Adrenal gland (tissue), 12 donors: Measurements from ENCODE around the gene HES5. TPM values are rescaled to one million over a fixed set of nuclear protein-coding genes. Genes with fewer than 3 reads are reported as not detected.

Experiments
- DNase-seq, 7 donors: peaks; one replicate each; pipeline ENCODE4 v3.0.0-alpha.2; 2019 to 2020
- H3K27ac ChIP-seq, 5 donors: fragments of 200-600 bp; sonication (generic) in 4 of 5; 1 replicate in 3 of 5; 2 replicates in 2 of 5; pipeline versions ENCODE4 v1.5.1 to v1.8.0; 2016 to 2020; ENCODE audit warnings: mild to moderate bottlenecking in 1 of 5
- H3K27me3 ChIP-seq: fragments of 200-600 bp; 2 replicates; pipeline ENCODE4 v1.8.0; 2021
- H3K36me3 ChIP-seq, 2 donors: fragments of 200-600 bp; replicated peaks in 1 of 2; 1 replicate in 1 of 2; 2 replicates in 1 of 2; pipeline versions ENCODE4 v1.5.1 to v1.8.0; 2018 to 2022
- H3K4me1 ChIP-seq, 2 donors: fragments of 200-600 bp; replicated peaks in 1 of 2; 1 replicate in 1 of 2; 2 replicates in 1 of 2; pipeline versions ENCODE4 v1.5.1 to v1.8.0; 2018 to 2021
- H3K4me3 ChIP-seq, 4 donors: fragments of 200-600 bp; sonication (generic) in 3 of 4; one replicate each; pipeline ENCODE4 v1.5.1; 2016 to 2018
- H3K9me3 ChIP-seq, 3 donors: fragments of 200-600 bp; sonication (generic) in 1 of 3; replicated peaks in 1 of 3; 1 replicate in 2 of 3; 2 replicates in 1 of 3; pipeline versions ENCODE4 v1.5.1 to v1.8.0; 2016 to 2021
- CTCF ChIP-seq, 6 experiments: fragments of 450-650 bp in 4 of 6; fragments of 200-600 bp in 2 of 6; sonication (generic) in 1 of 6; IDR thresholded peaks; 1 replicate in 5 of 6; 2 replicates in 1 of 6; pipeline versions ENCODE4 v1.5.1 to v1.8.0; 2016 to 2021; ENCODE audit warnings: antibody characterized with exemption in 6 of 6, mild to moderate bottlenecking in 2 of 6, moderate library complexity in 1 of 6
- POLR2A ChIP-seq, 2 donors: fragments of 450-650 bp; IDR thresholded peaks; one replicate each; pipeline ENCODE4 v1.6.1; 2017; ENCODE audit warnings: antibody characterized with exemption in 2 of 2, mild to moderate bottlenecking in 2 of 2, moderate library complexity in 1 of 2
- WGBS, 4 donors: extraction: QIAGEN DNeasy Blood & Tissue Kit in 2 of 4; methylation state at CpG; one replicate each; pipeline versions ENCODE4 v1.1.5 to v1.1.7; 2013 to 2017; 5-methylcytosine and 5-hydroxymethylcytosine counted together
- intact Hi-C, 2 donors: fragments of 100-400 bp; cut with DNase I; formaldehyde crosslinking; loops; one replicate each; pipeline versions ENCODE4 v1.14.1 to v1.15.0; 2022 to 2023
- polyA plus RNA-seq, 3 donors: library from polyadenylated mRNA; stranded (reverse); fragments of 200-250 nt in 2 of 3; fragments of 350-450 nt in 1 of 3; fragmentation: Illumina TruSeq in 1 of 3; extraction: RNeasy Lipid Tissue Mini Kit (QIAGEN cat#74804) in 1 of 3; gene quantifications; one replicate each; pipeline ENCODE4 v1.2.3, GENCODE V29; 2013 to 2014
- total RNA-seq, 9 donors: library from RNA; depleted of rRNA in 4 of 9; stranded (reverse); fragments of >200 nt in 4 of 9; fragments of 120-200 nt in 1 of 9; fragmentation: NEBNext Ultra II Directional in 1 of 9; extraction: Animal tissue kit (Norgen Biotek cat#: 25700) in 1 of 9; gene quantifications; one replicate each; pipeline versions ENCODE4 v1.1.0 to v1.2.4, GENCODE V29; 2013 to 2023
- donor health status: healthy with polysubstance abuse.
- donor health status: Bipolar disorder and iron deficiency.
- donor health status: DM: yes; HTN: yes; CAD: no.
- donor health status: DM: no; HTN: no; CAD: no.
- donor health status: DM: no; HTN: no; CAD: no.
- donor health status: DM: yes; HTN: yes; CAD: no.

Gene HES5
- total and polyA plus RNA-seq, 12 donors = 0.28 TPM; not detected in 11

GRCh38 chr1:2558420-2558819 lies 28.4 kb upstream of the HES5 start:
- Histone ChIP-seq H3K36me3 (peaks cover 0 to 31% of the 10 kb centered on the region in 2 donors), H3K27me3 (no peaks in the 10 kb centered on the region), H3K4me1 (peaks cover 15 to 30% of the 10 kb centered on the region in 2 donors), H3K9me3 (no peaks in the 10 kb centered on the region), H3K27ac (no peak overlapping the region), H3K4me3 (no peak overlapping the region)
- WGBS, 4 donors = 92 to 98% (median 92%) methylated on average over 7 to 12 of the region's 12 CpGs
- DNase-seq = no peak
- no peak for TF ChIP-seq POLR2A (IDR thresholded peaks at IDR 0.05)
- TF ChIP-seq CTCF (IDR thresholded peaks at IDR 0.05) = no peak
- intact Hi-C loops = no loop called here

- peaks cover 15 to 30% of the 10 kb centered on the region in 2 donors for H3K4me1 ChIP-seq
- no peaks in the 10 kb centered on the region for H3K9me3 ChIP-seq
- peak overlapping the region in 2 of 4 donors; percentile 17 to 58 for H3K4me3 ChIP-seq
- H3K36me3 ChIP-seq = peaks cover 0 to 31% of the 10 kb centered on the region in 2 donors
- H3K27ac ChIP-seq = peak overlapping the region in 2 of 5 donors; percentile 94 to 95
- TF ChIP-seq CTCF (IDR thresholded peaks at IDR 0.05) = no peak
- no peak for TF ChIP-seq POLR2A (IDR thresholded peaks at IDR 0.05)
- WGBS, 4 donors = 70 to 83% (median 77%) methylated on average over 7 to 30 of the region's 30 CpGs
- DNase-seq = peak in 6 of 7 donors; percentile 51 to 70 (median 64)
- no peaks in the 10 kb centered on the region for H3K27me3 ChIP-seq
- intact Hi-C loops = no loop called here
Observed at GRCh38 chr1:2557482-2558400, 27.7 kb upstream of the HES5 start.

- Histone ChIP-seq H3K27ac (peak overlapping the region; percentile 69 to 95 (median 75)), H3K27me3 (no peaks in the 10 kb centered on the region), H3K4me3 (peak overlapping the region; percentile 17 to 80 (median 55)), H3K9me3 (no peaks in the 10 kb centered on the region), H3K36me3 (peaks cover 0 to 29% of the 10 kb centered on the region in 2 donors), H3K4me1 (peaks cover 15 to 30% of the 10 kb centered on the region in 2 donors)
- intact Hi-C loops = no loop called here
- 11 to 35% (median 14%) methylated on average over 5 to 24 of the region's 24 CpGs for WGBS, 4 donors
- DNase-seq = peak in 5 of 7 donors; percentile 42 to 62 (median 57)
- TF ChIP-seq POLR2A (IDR thresholded peaks at IDR 0.05) (peak in 1 of 2 donors; percentile 18), CTCF (IDR thresholded peaks at IDR 0.05) (peak in 2 of 6 experiments; percentile 13 to 23)
Observed at GRCh38 chr1:2556678-2557481, 26.8 kb upstream of the HES5 start.

- WGBS, 4 donors = 6 to 12% (median 7%) methylated on average over 16 of the region's 16 CpGs
- H3K9me3 ChIP-seq = no peaks in the 10 kb centered on the region
- peaks cover 15 to 30% of the 10 kb centered on the region in 2 donors for H3K4me1 ChIP-seq
- peak in 1 of 2 donors; percentile 23 for TF ChIP-seq POLR2A (IDR thresholded peaks at IDR 0.05)
- peak in 2 of 6 experiments; percentile 14 to 18 for TF ChIP-seq CTCF (IDR thresholded peaks at IDR 0.05)
- H3K36me3 ChIP-seq = peaks cover 0 to 23% of the 10 kb centered on the region in 2 donors
- DNase-seq = peak in 6 of 7 donors; percentile 55 to 84 (median 60)
- peak within 1 kb of the TSS; percentile 17 to 80 (median 55) for H3K4me3 ChIP-seq
- H3K27me3 ChIP-seq = no peaks in the 10 kb centered on the region
- intact Hi-C loops = no loop called here
- peak within 1 kb of the TSS; percentile 69 to 95 (median 75) for H3K27ac ChIP-seq
Observed at GRCh38 chr1:2556277-2556677, 26.2 kb upstream of the HES5 start, which contains the start of gene TNFRSF14. Gene TNFRSF14 (plus strand): TSS chr1:2556371. CDS start chr1:2556665, 294 bp downstream.
